WTC11 (cell line): ENCODE data around the gene TTLL9. TPM values are rescaled to one million over a fixed set of nuclear protein-coding genes. Genes with fewer than 3 reads are reported as not detected.

Experiments
- ATAC-seq: fragments of 200-7000 bp; cut with Tn5 transposase; 2 replicates; pipeline ENCODE4 v1.10.0; 2021; ENCODE audit warnings: mild to moderate bottlenecking, moderate library complexity
- CTCF ChIA-PET: fragments of 300-600 bp; sonication (Branson Sonifier 250); formaldehyde crosslinking; loops from one replicate; lab custom pipeline; 2021; ENCODE audit warnings: antibody characterized with exemption; lab: Charles Lee
- POLR2A ChIA-PET: fragments of 350-600 bp; sonication (Branson Sonifier 250); formaldehyde crosslinking; loops from one replicate; lab custom pipeline; 2021; ENCODE audit warnings: antibody characterized with exemption; lab: Charles Lee
- DNase-seq: peaks from one replicate; pipeline ENCODE4 v3.0.0; 2021; ENCODE audit warnings: low spot score
- H3K27ac Mint-ChIP-seq: 2 replicates; pipeline ENCODE4 v1.8.0; 2021; ENCODE audit warnings: mixed read lengths
- H3K27me3 Mint-ChIP-seq: 2 replicates; pipeline ENCODE4 v1.8.0; 2021; ENCODE audit warnings: low read depth, mild to moderate bottlenecking, moderate library complexity, mixed read lengths
- H3K36me3 Mint-ChIP-seq: 2 replicates; pipeline ENCODE4 v1.8.0; 2021; ENCODE audit warnings: mixed read lengths
- H3K4me1 Mint-ChIP-seq: 2 replicates; pipeline ENCODE4 v1.8.0; 2022; ENCODE audit warnings: mixed read lengths
- H3K4me3 Mint-ChIP-seq: 2 replicates; pipeline ENCODE4 v1.8.0; 2021; ENCODE audit warnings: mild to moderate bottlenecking, moderate library complexity, mixed read lengths
- H3K9me3 Mint-ChIP-seq: 2 replicates; pipeline ENCODE4 v1.8.0; 2021; ENCODE audit warnings: mixed read lengths
- AFF4 ChIP-seq: sonication (generic); formaldehyde crosslinking; IDR thresholded peaks from 2 replicates; pipeline ENCODE4 v1.8.1; 2023; ENCODE audit warnings: mild to moderate bottlenecking, missing genetic modification reagents, borderline replicate concordance
- ATF6 ChIP-seq: sonication (generic); formaldehyde crosslinking; IDR thresholded peaks from 2 replicates; pipeline ENCODE4 v1.8.1; 2023; ENCODE audit warnings: mild to moderate bottlenecking, missing genetic modification reagents
- CBFB ChIP-seq: sonication (generic); formaldehyde crosslinking; IDR thresholded peaks from 2 replicates; pipeline ENCODE4 v1.8.1; 2022; ENCODE audit warnings: mild to moderate bottlenecking, low read depth, missing genetic modification reagents
- CREM ChIP-seq: sonication (generic); formaldehyde crosslinking; IDR thresholded peaks from 2 replicates; pipeline ENCODE4 v1.8.1; 2022; ENCODE audit warnings: mild to moderate bottlenecking, missing genetic modification reagents, moderate library complexity
- ERG ChIP-seq: fragments of 250-450 bp; sonication (Bioruptor Pico); IDR thresholded peaks from 2 replicates; pipeline ENCODE4 v1.8.0; 2021; ENCODE audit warnings: mild to moderate bottlenecking
- ETV6 ChIP-seq: sonication (generic); formaldehyde crosslinking; IDR thresholded peaks from 2 replicates; pipeline ENCODE4 v1.8.1; 2022; ENCODE audit warnings: mild to moderate bottlenecking, missing genetic modification reagents
- FOXJ3 ChIP-seq: sonication (generic); formaldehyde crosslinking; IDR thresholded peaks from 2 replicates; pipeline ENCODE4 v1.9.0; 2021; ENCODE audit warnings: missing genetic modification reagents, mild to moderate bottlenecking, borderline replicate concordance
- HMGA2 ChIP-seq: fragments of 250-450 bp; sonication (Bioruptor Pico); IDR thresholded peaks from 2 replicates; pipeline ENCODE4 v1.4.0; 2021; ENCODE audit warnings: mild to moderate bottlenecking, moderate library complexity
- KAT7 ChIP-seq: sonication (generic); formaldehyde crosslinking; IDR thresholded peaks from 2 replicates; pipeline ENCODE4 v1.8.1; 2023; ENCODE audit warnings: missing genetic modification reagents, mild to moderate bottlenecking, borderline replicate concordance
- MXD4 ChIP-seq: fragments of 250-450 bp; sonication (Bioruptor Pico); IDR thresholded peaks from 2 replicates; pipeline ENCODE4 v1.8.0; 2021; ENCODE audit warnings: mild to moderate bottlenecking, moderate library complexity, borderline replicate concordance
- NR1H2 ChIP-seq: sonication (generic); formaldehyde crosslinking; IDR thresholded peaks from 2 replicates; pipeline ENCODE4 v1.9.0; 2021; ENCODE audit warnings: mild to moderate bottlenecking, moderate library complexity, missing genetic modification reagents
- PRDM15 ChIP-seq: sonication (generic); formaldehyde crosslinking; IDR thresholded peaks from 2 replicates; pipeline ENCODE4 v1.8.0; 2022; ENCODE audit warnings: missing genetic modification reagents
- RELA ChIP-seq: sonication (generic); formaldehyde crosslinking; IDR thresholded peaks from 2 replicates; pipeline ENCODE4 v1.8.1; 2022; ENCODE audit warnings: missing genetic modification reagents, mild to moderate bottlenecking, borderline replicate concordance
- SMAD4 ChIP-seq: sonication (generic); formaldehyde crosslinking; IDR thresholded peaks from 2 replicates; pipeline ENCODE4 v1.8.0; 2022; ENCODE audit warnings: mild to moderate bottlenecking, missing genetic modification reagents
- ZNF263 ChIP-seq: sonication (generic); formaldehyde crosslinking; IDR thresholded peaks from 2 replicates; pipeline ENCODE4 v1.8.1; 2022; ENCODE audit warnings: low read depth, mild to moderate bottlenecking, moderate library complexity, missing genetic modification reagents
- total RNA-seq: library from RNA; stranded (reverse); gene quantifications from 3 replicates; pipeline ENCODE4 v1.2.3, GENCODE V29; 2021

TTLL9 gene
- total RNA-seq, 1 experiment from 2014 or later = not detected

- no peaks in the 10 kb centered on the region for H3K36me3 Mint-ChIP-seq
- peaks cover 28% of the 10 kb centered on the region for H3K4me1 Mint-ChIP-seq
- H3K4me3 Mint-ChIP-seq = no peak overlapping the region
- no peaks in the 10 kb centered on the region for H3K9me3 Mint-ChIP-seq
- H3K27ac Mint-ChIP-seq = no peak overlapping the region
- H3K27me3 Mint-ChIP-seq = no peaks in the 10 kb centered on the region
- no peak for ATAC-seq
- CTCF ChIA-PET = interaction anchor here (1.4 to 2.4 kb wide), 3 partner anchors 8 to 18 kb away, joined by 7 to 20 read pairs (median 11); no protein-coding TSS in a partner anchor
- TF ChIP-seq CBFB (CRISPR knock-in tag) (no peak), ERG (CRISPR knock-in tag) (no peak), RELA (CRISPR knock-in tag) (no peak), KAT7 (no peak), CREM (no peak), AFF4 (no peak), FOXJ3 (CRISPR knock-in tag) (no peak), ETV6 (CRISPR knock-in tag) (no peak), SMAD4 (CRISPR knock-in tag) (no peak), ATF6 (CRISPR knock-in tag) (no peak), PRDM15 (CRISPR knock-in tag) (no peak), MXD4 (CRISPR knock-in tag) (no peak), NR1H2 (CRISPR knock-in tag) (no peak), HMGA2 (CRISPR knock-in tag) (no peak)
- POLR2A ChIA-PET = no interaction called here
- no peak for DNase-seq
Observed at GRCh38 chr20:31841928-31842327, 28.5 kb upstream of the TTLL9 start.

GRCh38 chr20:31842471-31843157 lies 27.8 kb upstream of the TTLL9 start:
- no peaks in the 10 kb centered on the region for H3K9me3 Mint-ChIP-seq
- peak; percentile 26 for ATAC-seq

More at GRCh38 chr20:31842471-31843157, 27.8 kb upstream of the TTLL9 start:
- no peaks in the 10 kb centered on the region for H3K27me3 Mint-ChIP-seq
- POLR2A ChIA-PET = no interaction called here
- H3K36me3 Mint-ChIP-seq = no peaks in the 10 kb centered on the region
- CTCF ChIA-PET = interaction anchor here (0.6 to 2.4 kb wide), 5 partner anchors 8 to 540 kb away, joined by 3 to 20 read pairs (median 7); no protein-coding TSS in a partner anchor
- no peak overlapping the region for H3K4me3 Mint-ChIP-seq
- no peak for DNase-seq
- TF ChIP-seq PRDM15 (CRISPR knock-in tag) = no peak
- TF ChIP-seq ZNF263 (CRISPR knock-in tag) = peak; percentile 66; the same call in 1 of the 2 replicates
- no peak overlapping the region for H3K27ac Mint-ChIP-seq
- H3K4me1 Mint-ChIP-seq = peaks cover 25% of the 10 kb centered on the region
